ENCODE results near the gene ASCL3. TPM values are rescaled to one million over a fixed set of nuclear protein-coding genes. Genes with fewer than 3 reads are reported as not detected.
A peak's percentile ranks its signal among the peaks of the same experiment; 100 is the strongest.

Gene ASCL3
- polyA plus RNA-seq, 4 donors, result 0.16 TPM; not detected in 3

DNA sequence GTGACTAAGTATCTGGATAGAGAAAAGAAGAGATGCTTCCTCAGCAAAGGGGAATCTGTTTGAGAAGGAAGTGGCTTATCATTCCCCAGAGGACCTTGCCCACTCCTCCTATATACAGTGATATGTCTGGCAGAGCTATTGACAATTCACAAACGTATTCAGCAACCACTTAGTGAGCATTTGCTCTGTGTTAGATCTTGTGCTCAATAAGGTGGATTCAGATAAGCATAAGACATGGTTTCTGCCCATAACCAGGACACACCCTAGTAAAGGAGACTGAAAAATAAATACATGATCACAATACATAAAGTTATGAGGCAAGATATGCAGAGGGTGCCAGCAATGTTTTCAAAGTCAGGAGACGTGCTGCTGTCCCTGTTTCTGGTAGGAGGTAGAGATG, 20.0 kb upstream of the ASCL3 start:
- Histone ChIP-seq H3K9me3 (ENCODE audit: control insufficient read depth in 2 of 2, insufficient read depth in 1 of 2, low read depth in 1 of 2, low read length in 1 of 2) (no peaks in the 10 kb centered on the region), H3K27ac (ENCODE audit: low read depth in 1 of 3, low read length in 2 of 3) (peak overlapping the region in 2 of 3 donors; percentile 24 to 96), H3K4me3 (ENCODE audit: low read depth in 1 of 3, low read length in 3 of 3) (peak overlapping the region in 2 of 3 donors; percentile 11 to 70), H3K27me3 (ENCODE audit: control insufficient read depth in 3 of 3, insufficient read depth in 3 of 3, low read length in 3 of 3) (no peaks in the 10 kb centered on the region), H3K4me1 (ENCODE audit: control insufficient read depth in 3 of 3, insufficient read depth in 2 of 3, low read depth in 1 of 3, low read length in 2 of 3) (peaks cover 0 to 23% (median 6%) of the 10 kb centered on the region in 3 donors), H3K36me3 (ENCODE audit: control insufficient read depth in 3 of 3, insufficient read depth in 2 of 3, low read depth in 1 of 3, low read length in 3 of 3) (peaks cover 0 to 6% (median 0%) of the 10 kb centered on the region in 3 donors)
- 10 to 15% (median 11%) methylated on average over 2 of the region's 2 CpGs for WGBS, 3 donors
- peak; percentile 44 to 51 for DNase-seq
- FAIRE-seq, result no peak

DNA sequence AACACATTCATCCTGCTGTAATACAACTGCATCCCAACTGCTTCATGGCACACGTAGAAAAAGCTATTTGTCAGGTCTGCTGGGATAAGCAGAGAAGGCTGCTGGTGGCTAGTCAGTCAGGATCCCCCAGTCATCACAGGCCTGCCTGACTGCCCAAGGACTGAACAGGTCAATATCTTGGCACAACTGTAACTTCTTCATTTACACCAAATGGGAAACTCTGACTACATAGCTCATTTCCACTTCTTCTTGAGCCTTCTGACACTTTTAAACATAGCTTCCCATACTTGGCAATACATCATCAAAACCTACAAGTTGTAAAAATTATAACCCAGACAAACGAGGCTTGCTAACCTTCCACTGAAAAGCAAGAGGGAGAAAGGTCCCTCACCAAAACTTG, 18.6 kb upstream of the ASCL3 start:
- DNase-seq (no peak), FAIRE-seq (no peak)
- 49 to 62% (median 58%) methylated on average over 2 of the region's 2 CpGs for WGBS, 3 donors
- Histone ChIP-seq H3K9me3 (ENCODE audit: control insufficient read depth in 2 of 2, insufficient read depth in 1 of 2, low read depth in 1 of 2, low read length in 1 of 2) (no peaks in the 10 kb centered on the region), H3K27me3 (ENCODE audit: control insufficient read depth in 3 of 3, insufficient read depth in 3 of 3, low read length in 3 of 3) (no peaks in the 10 kb centered on the region), H3K4me3 (ENCODE audit: low read depth in 1 of 3, low read length in 3 of 3) (no peak overlapping the region), H3K4me1 (ENCODE audit: control insufficient read depth in 3 of 3, insufficient read depth in 2 of 3, low read depth in 1 of 3, low read length in 2 of 3) (peaks cover 0 to 23% (median 6%) of the 10 kb centered on the region in 3 donors), H3K27ac (ENCODE audit: low read depth in 1 of 3, low read length in 2 of 3) (no peak overlapping the region), H3K36me3 (ENCODE audit: control insufficient read depth in 3 of 3, insufficient read depth in 2 of 3, low read depth in 1 of 3, low read length in 3 of 3) (peaks cover 0 to 4% (median 4%) of the 10 kb centered on the region in 3 donors)

DNA sequence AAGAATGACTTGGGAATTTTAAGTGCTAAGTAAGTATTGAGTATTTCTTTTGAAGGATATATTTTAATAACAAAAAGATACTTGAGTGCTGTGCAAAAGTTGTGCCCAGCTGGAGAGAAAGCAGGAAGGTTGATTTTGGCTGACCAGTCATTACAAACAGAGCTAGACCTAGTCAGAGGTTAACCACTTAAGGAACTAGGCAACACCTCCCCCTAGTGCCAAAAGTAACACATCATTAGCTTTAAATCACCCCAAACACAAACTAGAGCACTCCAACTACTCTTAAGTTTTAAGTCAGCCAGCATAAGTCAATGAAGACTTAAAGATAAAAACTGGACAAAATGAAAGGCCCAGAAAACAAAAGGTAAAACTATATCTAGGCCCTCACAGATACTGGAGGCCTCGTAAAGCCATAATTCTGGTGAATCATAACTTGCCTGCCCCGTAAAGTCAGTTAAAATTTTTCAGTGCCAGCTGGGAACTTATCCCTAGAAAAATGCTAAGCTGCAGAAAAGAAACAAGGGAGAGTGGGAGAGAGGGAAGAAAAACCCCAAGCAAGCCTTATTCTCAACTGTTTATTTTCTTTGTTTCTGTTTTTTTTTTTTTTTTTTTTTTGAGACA, 16.8 kb upstream of the ASCL3 start:
- DNase-seq, result peak; percentile 68 to 77
- H3K27ac ChIP-seq (ENCODE audit: low read depth in 1 of 3, low read length in 2 of 3), result peak overlapping the region; percentile 27 to 61 (median 28)
- H3K4me1 ChIP-seq (ENCODE audit: control insufficient read depth in 3 of 3, insufficient read depth in 2 of 3, low read depth in 1 of 3, low read length in 2 of 3), result peaks cover 0 to 18% (median 6%) of the 10 kb centered on the region in 3 donors
- no peak for FAIRE-seq
- WGBS, 3 donors, result 10 to 35% (median 32%) methylated on average over 2 of the region's 2 CpGs
- H3K36me3 ChIP-seq (ENCODE audit: control insufficient read depth in 3 of 3, insufficient read depth in 2 of 3, low read depth in 1 of 3, low read length in 3 of 3), result peaks cover 5 to 10% (median 7%) of the 10 kb centered on the region in 3 donors
- no peaks in the 10 kb centered on the region for H3K27me3 ChIP-seq (ENCODE audit: control insufficient read depth in 3 of 3, insufficient read depth in 3 of 3, low read length in 3 of 3)
- H3K4me3 ChIP-seq (ENCODE audit: low read depth in 1 of 3, low read length in 3 of 3), result no peak overlapping the region
- H3K9me3 ChIP-seq (ENCODE audit: control insufficient read depth in 2 of 2, insufficient read depth in 1 of 2, low read depth in 1 of 2, low read length in 1 of 2), result no peaks in the 10 kb centered on the region

DNA sequence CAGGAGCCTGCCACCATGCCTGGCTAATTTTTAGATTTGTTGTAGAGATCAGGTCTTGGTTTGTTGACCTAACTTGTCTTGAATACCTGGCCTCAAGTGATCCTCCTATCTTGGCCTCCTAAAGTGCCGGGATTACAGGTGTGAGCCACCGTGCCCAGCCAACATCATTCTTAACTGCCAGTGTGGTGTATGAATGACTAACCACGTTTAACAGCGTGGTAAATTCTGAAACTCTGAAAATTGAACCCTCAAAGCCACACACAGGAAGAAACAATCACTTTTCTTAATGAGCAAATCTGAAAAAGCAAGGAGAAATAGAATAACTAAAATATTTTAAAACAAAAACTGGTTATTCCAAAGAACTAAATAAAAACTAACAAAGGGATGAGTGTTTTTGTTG, 14.0 kb upstream of the ASCL3 start:
- DNase-seq, result no peak
- H3K27me3 ChIP-seq (ENCODE audit: control insufficient read depth in 3 of 3, insufficient read depth in 3 of 3, low read length in 3 of 3), result no peaks in the 10 kb centered on the region
- no peak overlapping the region for H3K27ac ChIP-seq (ENCODE audit: low read depth in 1 of 3, low read length in 2 of 3)
- H3K9me3 ChIP-seq (ENCODE audit: control insufficient read depth in 2 of 2, insufficient read depth in 1 of 2, low read depth in 1 of 2, low read length in 1 of 2), result no peaks in the 10 kb centered on the region
- WGBS, 3 donors, result 66 to 89% (median 74%) methylated on average over 4 of the region's 4 CpGs
- H3K4me1 ChIP-seq (ENCODE audit: control insufficient read depth in 3 of 3, insufficient read depth in 2 of 3, low read depth in 1 of 3, low read length in 2 of 3), result peaks cover 0 to 11% (median 0%) of the 10 kb centered on the region in 3 donors
- no peak overlapping the region for H3K4me3 ChIP-seq (ENCODE audit: low read depth in 1 of 3, low read length in 3 of 3)
- no peak for FAIRE-seq
- H3K36me3 ChIP-seq (ENCODE audit: control insufficient read depth in 3 of 3, insufficient read depth in 2 of 3, low read depth in 1 of 3, low read length in 3 of 3), result peaks cover 5 to 19% (median 12%) of the 10 kb centered on the region in 3 donors

DNA sequence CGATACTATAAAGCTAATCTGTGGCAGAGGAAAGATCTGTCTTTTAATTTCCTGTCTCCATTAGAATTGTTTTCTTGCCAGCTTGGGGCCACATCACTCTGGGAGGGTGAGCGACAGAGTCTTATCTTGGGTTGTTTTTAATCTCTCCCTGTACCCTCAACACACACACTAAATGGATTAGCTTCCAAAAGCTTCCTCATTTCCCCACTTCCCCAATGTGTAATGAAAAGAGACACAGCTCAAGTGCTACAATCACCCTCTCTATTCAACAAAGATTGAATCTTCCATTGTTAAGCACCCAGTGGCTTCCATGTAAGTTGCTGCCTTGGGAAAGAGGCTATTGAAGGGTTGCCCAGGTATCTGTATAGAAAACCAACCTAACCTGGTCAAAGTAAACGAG, 6.1 kb upstream of the ASCL3 start:
- no peak for FAIRE-seq
- H3K36me3 ChIP-seq (ENCODE audit: control insufficient read depth in 3 of 3, insufficient read depth in 2 of 3, low read depth in 1 of 3, low read length in 3 of 3), result peaks cover 13 to 17% (median 15%) of the 10 kb centered on the region in 3 donors

DNA sequence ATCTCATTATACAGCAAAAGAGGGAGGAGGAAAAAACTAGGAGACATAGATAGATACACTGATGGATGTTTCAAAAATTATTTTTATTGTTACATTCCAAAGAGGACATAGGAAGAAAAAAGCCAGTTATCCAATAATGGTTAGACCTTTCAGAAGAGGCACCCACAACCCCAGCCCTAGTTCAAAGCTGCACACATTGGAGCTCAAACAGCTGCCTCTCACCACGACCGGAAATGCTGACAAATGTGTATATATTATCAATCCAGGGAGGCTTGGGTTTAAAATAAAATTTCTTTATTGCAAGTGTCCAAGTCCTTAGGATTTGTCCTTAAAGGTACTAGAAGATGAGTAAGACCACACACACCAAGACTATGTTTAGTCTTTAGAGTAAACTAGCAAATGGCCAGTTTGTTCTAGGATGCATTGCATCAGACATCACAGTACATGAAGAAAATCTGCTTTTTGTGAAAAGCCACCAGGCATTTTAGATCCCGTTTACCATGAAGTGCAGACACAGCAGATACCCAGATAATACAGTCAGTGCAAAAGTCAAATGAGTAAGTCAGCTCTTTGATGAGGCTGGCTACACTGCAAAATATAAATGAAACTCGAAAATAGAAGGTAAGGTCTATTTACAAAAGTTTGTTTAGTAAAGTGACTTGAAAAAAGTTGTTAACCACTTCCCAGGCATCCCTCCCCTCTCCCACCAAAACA, 4.6 kb upstream of the ASCL3 start:
- H3K4me3 ChIP-seq (ENCODE audit: low read depth in 1 of 3, low read length in 3 of 3), result no peak overlapping the region
- H3K36me3 ChIP-seq (ENCODE audit: control insufficient read depth in 3 of 3, insufficient read depth in 2 of 3, low read depth in 1 of 3, low read length in 3 of 3), result peaks cover 13% of the 10 kb centered on the region in 3 donors
- no peaks in the 10 kb centered on the region for H3K4me1 ChIP-seq (ENCODE audit: control insufficient read depth in 3 of 3, insufficient read depth in 2 of 3, low read depth in 1 of 3, low read length in 2 of 3)
- FAIRE-seq, result no peak
- DNase-seq, result no peak
- H3K27me3 ChIP-seq (ENCODE audit: control insufficient read depth in 3 of 3, insufficient read depth in 3 of 3, low read length in 3 of 3), result no peaks in the 10 kb centered on the region
- no peaks in the 10 kb centered on the region for H3K9me3 ChIP-seq (ENCODE audit: control insufficient read depth in 2 of 2, insufficient read depth in 1 of 2, low read depth in 1 of 2, low read length in 1 of 2)
- H3K27ac ChIP-seq (ENCODE audit: low read depth in 1 of 3, low read length in 2 of 3), result no peak overlapping the region
- WGBS, 3 donors, result 65 to 87% (median 81%) methylated on average over 4 of the region's 4 CpGs

More for the DNA sequence above, 6.1 kb upstream of the ASCL3 start:
- Histone ChIP-seq H3K9me3 (ENCODE audit: control insufficient read depth in 2 of 2, insufficient read depth in 1 of 2, low read depth in 1 of 2, low read length in 1 of 2) (no peaks in the 10 kb centered on the region), H3K4me3 (ENCODE audit: low read depth in 1 of 3, low read length in 3 of 3) (no peak overlapping the region), H3K4me1 (ENCODE audit: control insufficient read depth in 3 of 3, insufficient read depth in 2 of 3, low read depth in 1 of 3, low read length in 2 of 3) (no peaks in the 10 kb centered on the region), H3K27me3 (ENCODE audit: control insufficient read depth in 3 of 3, insufficient read depth in 3 of 3, low read length in 3 of 3) (no peaks in the 10 kb centered on the region), H3K27ac (ENCODE audit: low read depth in 1 of 3, low read length in 2 of 3) (no peak overlapping the region)
- no peak for DNase-seq
- 63 to 77% (median 75%) methylated on average over 3 of the region's 3 CpGs for WGBS, 3 donors

DNA sequence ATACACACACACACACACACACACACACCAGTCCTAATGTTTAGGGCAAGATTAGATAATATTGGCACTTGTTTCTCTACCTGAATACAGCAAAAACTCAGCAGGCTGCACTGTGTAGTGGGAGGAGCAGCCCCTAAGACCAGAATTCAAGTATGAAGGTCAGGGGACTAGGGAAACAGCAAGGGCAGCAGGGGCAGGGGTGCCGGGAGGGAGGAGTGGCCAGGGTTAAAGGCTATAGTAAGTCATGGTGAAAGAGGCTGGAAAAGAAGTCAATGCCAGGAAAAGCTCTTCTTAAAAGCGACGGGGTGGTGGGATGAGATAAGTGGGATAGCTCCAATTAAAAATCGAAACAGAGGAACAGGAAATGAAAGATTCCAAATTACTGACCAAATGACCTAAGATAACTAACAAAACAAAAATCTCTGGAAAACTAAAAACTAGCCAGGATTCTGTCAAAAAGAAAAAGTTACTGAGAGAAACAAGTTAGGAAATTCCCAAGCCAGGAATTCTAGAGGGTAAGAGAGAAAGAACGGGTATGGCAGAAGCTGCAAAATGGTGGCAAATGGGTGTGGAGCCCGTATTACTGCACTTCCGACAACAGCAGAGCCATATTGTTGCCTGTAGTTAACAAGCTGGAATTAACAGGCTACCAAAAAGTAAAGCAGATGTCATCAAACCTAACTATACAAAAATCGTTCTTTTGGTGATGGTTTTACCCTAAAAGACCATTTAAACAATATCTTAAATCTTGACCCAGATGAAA, 1.3 kb downstream of the ASCL3 start:
- H3K4me3 ChIP-seq (ENCODE audit: low read depth in 1 of 3, low read length in 3 of 3), result no peak overlapping the region
- FAIRE-seq (no peak), DNase-seq (no peak)
- no peaks in the 10 kb centered on the region for H3K27me3 ChIP-seq (ENCODE audit: control insufficient read depth in 3 of 3, insufficient read depth in 3 of 3, low read length in 3 of 3)
- no peaks in the 10 kb centered on the region for H3K9me3 ChIP-seq (ENCODE audit: control insufficient read depth in 2 of 2, insufficient read depth in 1 of 2, low read depth in 1 of 2, low read length in 1 of 2)
- no peaks in the 10 kb centered on the region for H3K36me3 ChIP-seq (ENCODE audit: control insufficient read depth in 3 of 3, insufficient read depth in 2 of 3, low read depth in 1 of 3, low read length in 3 of 3)
- WGBS, 3 donors, result 66 to 74% (median 71%) methylated on average over 8 of the region's 8 CpGs
- H3K4me1 ChIP-seq (ENCODE audit: control insufficient read depth in 3 of 3, insufficient read depth in 2 of 3, low read depth in 1 of 3, low read length in 2 of 3), result no peaks in the 10 kb centered on the region
- no peak overlapping the region for H3K27ac ChIP-seq (ENCODE audit: low read depth in 1 of 3, low read length in 2 of 3)

DNA sequence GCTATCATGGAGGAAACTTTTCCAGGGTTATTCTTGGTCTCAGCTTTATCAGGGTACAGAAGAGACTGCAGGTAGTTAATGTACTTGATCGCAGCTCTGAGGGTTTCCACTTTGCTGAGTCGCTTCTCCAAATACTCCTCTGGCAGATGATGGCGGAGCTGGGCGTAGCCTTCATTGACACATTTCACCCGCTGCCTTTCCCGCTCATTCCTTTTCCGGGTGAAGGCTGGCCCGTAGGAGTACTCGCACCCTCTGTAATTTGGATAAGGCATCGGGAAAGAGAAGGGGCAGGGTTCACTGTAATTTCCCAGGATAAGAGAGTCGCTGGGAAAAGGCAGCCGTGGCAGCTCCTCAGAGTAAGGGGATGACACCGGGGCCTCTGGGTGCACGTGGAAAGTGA, 5.2 kb downstream of the ASCL3 start:
- FAIRE-seq, result no peak
- Histone ChIP-seq H3K4me3 (ENCODE audit: low read depth in 1 of 3, low read length in 3 of 3) (no peak overlapping the region), H3K4me1 (ENCODE audit: control insufficient read depth in 3 of 3, insufficient read depth in 2 of 3, low read depth in 1 of 3, low read length in 2 of 3) (no peaks in the 10 kb centered on the region), H3K27me3 (ENCODE audit: control insufficient read depth in 3 of 3, insufficient read depth in 3 of 3, low read length in 3 of 3) (no peaks in the 10 kb centered on the region), H3K36me3 (ENCODE audit: control insufficient read depth in 3 of 3, insufficient read depth in 2 of 3, low read depth in 1 of 3, low read length in 3 of 3) (no peaks in the 10 kb centered on the region), H3K27ac (ENCODE audit: low read depth in 1 of 3, low read length in 2 of 3) (no peak overlapping the region), H3K9me3 (ENCODE audit: control insufficient read depth in 2 of 2, insufficient read depth in 1 of 2, low read depth in 1 of 2, low read length in 1 of 2) (no peaks in the 10 kb centered on the region)
- DNase-seq, result no peak
- WGBS, 3 donors, result 77 to 90% (median 85%) methylated on average over 14 of the region's 14 CpGs
